NK-92 (cell line): Measurements from ENCODE around the gene ARID1A.

Experiments
- DNase-seq: peaks from one replicate; lab custom pipeline; 2025; ENCODE audit not compliant: unreplicated experiment; lab: John Stamatoyannopoulos, UW

Gene ARID1A

GRCh38 chr1:26758358-26758757 lies 62.5 kb downstream of the ARID1A start:
- no peak for DNase-seq

GRCh38 chr1:26759531-26759930 lies 63.7 kb downstream of the ARID1A start:
- DNase-seq: no peak

- DNase-seq: no peak
Measured at GRCh38 chr1:26761217-26761616, 65.4 kb downstream of the ARID1A start.

- DNase-seq: no peak
Measured at GRCh38 chr1:26767714-26768113, 71.9 kb downstream of the ARID1A start.

GRCh38 chr1:26768755-26769154 lies 72.9 kb downstream of the ARID1A start:
- no peak for DNase-seq

- no peak for DNase-seq
Measured at GRCh38 chr1:26771285-26771642, 75.4 kb downstream of the ARID1A start.

- DNase-seq: no peak
Measured at GRCh38 chr1:26771643-26772321, 76.0 kb downstream of the ARID1A start.

- no peak for DNase-seq
Measured at GRCh38 chr1:26772687-26773086, 76.9 kb downstream of the ARID1A start.

GRCh38 chr1:26774462-26774861 lies 78.6 kb downstream of the ARID1A start:
- DNase-seq: no peak

GRCh38 chr1:26775666-26776065 lies 79.9 kb downstream of the ARID1A start:
- DNase-seq: no peak

- DNase-seq: no peak
Measured at GRCh38 chr1:26779098-26779668, 83.4 kb downstream of the ARID1A start.

- no peak for DNase-seq
Measured at GRCh38 chr1:26780344-26780957, 84.6 kb downstream of the ARID1A start.

- no peak for DNase-seq
Measured at GRCh38 chr1:26781206-26781825, 85.5 kb downstream of the ARID1A start.

- DNase-seq: no peak
Measured at GRCh38 chr1:26782521-26783212, 86.9 kb downstream of the ARID1A start.

GRCh38 chr1:26783646-26784022 lies 87.8 kb downstream of the ARID1A start:
- DNase-seq: no peak

- DNase-seq: no peak
Measured at GRCh38 chr1:26784023-26784871, 88.4 kb downstream of the ARID1A start.

GRCh38 chr1:26784886-26785285 lies 89.1 kb downstream of the ARID1A start:
- no peak for DNase-seq

- DNase-seq: no peak
Measured at GRCh38 chr1:26785611-26786436, 90.0 kb downstream of the ARID1A start.

GRCh38 chr1:26786437-26787380 lies 90.9 kb downstream of the ARID1A start:
- DNase-seq: no peak
